ENCODE measurements around the gene DTHD1.

- TF ChIP-seq CTCF (IDR thresholded peaks at IDR 0.05) (no peak), POLR2A (IDR thresholded peaks at IDR 0.05) (no peak)
These were observed 107.3 kb downstream of the DTHD1 start for GRCh38 chr4:36388710-36389109.

Data from heart left ventricle (tissue), 13 donors.